Thyroid gland (tissue), 4 donors: ENCODE results near the gene RAB27B.

Experiments used
- POLR2A ChIP-seq, 2 donors: fragments of 450-650 bp; IDR thresholded peaks; one replicate each; pipeline ENCODE4 v1.6.1; 2017; ENCODE audit warnings: antibody characterized with exemption in 2 of 2, mild to moderate bottlenecking in 2 of 2, moderate library complexity in 1 of 2
- TF ChIP-seq, protein P1 (sequence below), 6 experiments: fragments of 200-600 bp in 3 of 6; fragments of 450-650 bp in 3 of 6; sonication (generic) in 3 of 6; IDR thresholded peaks; one replicate each; pipeline ENCODE4 v1.5.1; 2016 to 2019; ENCODE audit warnings: antibody characterized with exemption in 6 of 6, mild to moderate bottlenecking in 2 of 6, inconsistent platforms in 1 of 6, moderate library complexity in 1 of 6

- TF ChIP-seq, protein P1, sequence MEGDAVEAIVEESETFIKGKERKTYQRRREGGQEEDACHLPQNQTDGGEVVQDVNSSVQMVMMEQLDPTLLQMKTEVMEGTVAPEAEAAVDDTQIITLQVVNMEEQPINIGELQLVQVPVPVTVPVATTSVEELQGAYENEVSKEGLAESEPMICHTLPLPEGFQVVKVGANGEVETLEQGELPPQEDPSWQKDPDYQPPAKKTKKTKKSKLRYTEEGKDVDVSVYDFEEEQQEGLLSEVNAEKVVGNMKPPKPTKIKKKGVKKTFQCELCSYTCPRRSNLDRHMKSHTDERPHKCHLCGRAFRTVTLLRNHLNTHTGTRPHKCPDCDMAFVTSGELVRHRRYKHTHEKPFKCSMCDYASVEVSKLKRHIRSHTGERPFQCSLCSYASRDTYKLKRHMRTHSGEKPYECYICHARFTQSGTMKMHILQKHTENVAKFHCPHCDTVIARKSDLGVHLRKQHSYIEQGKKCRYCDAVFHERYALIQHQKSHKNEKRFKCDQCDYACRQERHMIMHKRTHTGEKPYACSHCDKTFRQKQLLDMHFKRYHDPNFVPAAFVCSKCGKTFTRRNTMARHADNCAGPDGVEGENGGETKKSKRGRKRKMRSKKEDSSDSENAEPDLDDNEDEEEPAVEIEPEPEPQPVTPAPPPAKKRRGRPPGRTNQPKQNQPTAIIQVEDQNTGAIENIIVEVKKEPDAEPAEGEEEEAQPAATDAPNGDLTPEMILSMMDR (IDR thresholded peaks at IDR 0.05), result no peak
- no peak for TF ChIP-seq POLR2A (IDR thresholded peaks at IDR 0.05)
Observed at GRCh38 chr18:54906331-54907185, 78.3 kb downstream of the RAB27B start.
